Upper lobe of left lung (tissue), 4 donors: Measurements from ENCODE around the gene NPEPPS.

Source experiments
- EP300 ChIP-seq, 4 donors: sonication (generic); formaldehyde crosslinking; IDR thresholded peaks; one replicate each; pipeline ENCODE4 v1.5.1; 2017; ENCODE audit warnings: antibody characterized with exemption in 4 of 4, control low read depth in 2 of 4
- POLR2A ChIP-seq, 4 donors: fragments of 450-650 bp; IDR thresholded peaks; one replicate each; pipeline ENCODE4 v1.5.1; 2016 to 2017; ENCODE audit warnings: antibody characterized with exemption in 4 of 4, mild to moderate bottlenecking in 2 of 4
- POLR2AphosphoS5 ChIP-seq, 2 donors: sonication (generic); formaldehyde crosslinking; IDR thresholded peaks; one replicate each; pipeline ENCODE4 v1.5.1; 2017; ENCODE audit warnings: antibody characterized with exemption in 2 of 2
- TF ChIP-seq, protein P1 (sequence below), 6 experiments: fragments of 450-650 bp in 4 of 6; fragments of 200-600 bp in 2 of 6; sonication (generic) in 2 of 6; IDR thresholded peaks; one replicate each; pipeline ENCODE4 v1.5.1; 2016 to 2019; ENCODE audit warnings: antibody characterized with exemption in 6 of 6

GRCh38 chr17:47632991-47633390 lies 102.1 kb downstream of the NPEPPS start:
- TF ChIP-seq POLR2AphosphoS5 (IDR thresholded peaks at IDR 0.05) (no peak), POLR2A (IDR thresholded peaks at IDR 0.05) (no peak), EP300 (IDR thresholded peaks at IDR 0.05) (no peak)
- TF ChIP-seq, protein P1, sequence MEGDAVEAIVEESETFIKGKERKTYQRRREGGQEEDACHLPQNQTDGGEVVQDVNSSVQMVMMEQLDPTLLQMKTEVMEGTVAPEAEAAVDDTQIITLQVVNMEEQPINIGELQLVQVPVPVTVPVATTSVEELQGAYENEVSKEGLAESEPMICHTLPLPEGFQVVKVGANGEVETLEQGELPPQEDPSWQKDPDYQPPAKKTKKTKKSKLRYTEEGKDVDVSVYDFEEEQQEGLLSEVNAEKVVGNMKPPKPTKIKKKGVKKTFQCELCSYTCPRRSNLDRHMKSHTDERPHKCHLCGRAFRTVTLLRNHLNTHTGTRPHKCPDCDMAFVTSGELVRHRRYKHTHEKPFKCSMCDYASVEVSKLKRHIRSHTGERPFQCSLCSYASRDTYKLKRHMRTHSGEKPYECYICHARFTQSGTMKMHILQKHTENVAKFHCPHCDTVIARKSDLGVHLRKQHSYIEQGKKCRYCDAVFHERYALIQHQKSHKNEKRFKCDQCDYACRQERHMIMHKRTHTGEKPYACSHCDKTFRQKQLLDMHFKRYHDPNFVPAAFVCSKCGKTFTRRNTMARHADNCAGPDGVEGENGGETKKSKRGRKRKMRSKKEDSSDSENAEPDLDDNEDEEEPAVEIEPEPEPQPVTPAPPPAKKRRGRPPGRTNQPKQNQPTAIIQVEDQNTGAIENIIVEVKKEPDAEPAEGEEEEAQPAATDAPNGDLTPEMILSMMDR (IDR thresholded peaks at IDR 0.05): no peak
